ENCODE results near the gene ARRDC3.
"Not testable (repeated sequence)": the region's sequence is repeated elsewhere in the genome, so short reads cannot be mapped to it uniquely, and the experiment has no call there.

ARRDC3 gene

GRCh38 chr5:91361790-91362189 is 21.3 kb downstream of the ARRDC3 start:
- in situ Hi-C loops (cut with MboI; ENCODE audit: low sequenced_read_pairs), result loop anchor here (25.0 kb wide), 1 partner anchor 249 kb away; no protein-coding TSS in a partner anchor

- in situ Hi-C loops (cut with MboI; ENCODE audit: low sequenced_read_pairs), result loop anchor here (25.0 kb wide), 1 partner anchor 249 kb away; no protein-coding TSS in a partner anchor
These were observed 21.9 kb downstream of the ARRDC3 start for GRCh38 chr5:91361055-91361701.

GRCh38 chr5:91359962-91360609 is 23.0 kb downstream of the ARRDC3 start:
- in situ Hi-C loops (cut with MboI; ENCODE audit: low sequenced_read_pairs), result loop anchor here (25.0 kb wide), 1 partner anchor 248 kb away; no protein-coding TSS in a partner anchor

- in situ Hi-C loops (cut with MboI; ENCODE audit: low sequenced_read_pairs), result loop anchor here (25.0 kb wide), 1 partner anchor 246 kb away; no protein-coding TSS in a partner anchor
These were observed 25.3 kb downstream of the ARRDC3 start for GRCh38 chr5:91357806-91358205.

- in situ Hi-C loops (cut with MboI; ENCODE audit: low sequenced_read_pairs), result loop anchor here (25.0 kb wide), 1 partner anchor 245 kb away; no protein-coding TSS in a partner anchor
These were observed 26.0 kb downstream of the ARRDC3 start for GRCh38 chr5:91357012-91357634.

- in situ Hi-C loops (cut with MboI; ENCODE audit: low sequenced_read_pairs), result loop anchor here (25.0 kb wide), 1 partner anchor 243 kb away; no protein-coding TSS in a partner anchor
These were observed 28.2 kb downstream of the ARRDC3 start for GRCh38 chr5:91354867-91355266.

GRCh38 chr5:91352831-91353695 is 30.1 kb downstream of the ARRDC3 start:
- in situ Hi-C loops (cut with MboI; ENCODE audit: low sequenced_read_pairs), result loop anchor here (25.0 kb wide), 1 partner anchor 241 kb away; no protein-coding TSS in a partner anchor

GRCh38 chr5:91345461-91345860 is 37.7 kb downstream of the ARRDC3 start:
- in situ Hi-C loops (cut with MboI; ENCODE audit: low sequenced_read_pairs), result no loop called here

GRCh38 chr5:91344661-91345200 is 38.4 kb downstream of the ARRDC3 start:
- in situ Hi-C loops (cut with MboI; ENCODE audit: low sequenced_read_pairs), result not testable (repeated sequence)

GRCh38 chr5:91343916-91344315 is 39.2 kb downstream of the ARRDC3 start:
- in situ Hi-C loops (cut with MboI; ENCODE audit: low sequenced_read_pairs), result no loop called here

- in situ Hi-C loops (cut with MboI; ENCODE audit: low sequenced_read_pairs), result not testable (repeated sequence)
These were observed 40.2 kb downstream of the ARRDC3 start for GRCh38 chr5:91342931-91343330.

- in situ Hi-C loops (cut with MboI; ENCODE audit: low sequenced_read_pairs), result no loop called here
These were observed 42.0 kb downstream of the ARRDC3 start for GRCh38 chr5:91341154-91341553.

GRCh38 chr5:91340532-91340931 is 42.6 kb downstream of the ARRDC3 start:
- in situ Hi-C loops (cut with MboI; ENCODE audit: low sequenced_read_pairs), result no loop called here

GRCh38 chr5:91339063-91339705 is 43.9 kb downstream of the ARRDC3 start:
- in situ Hi-C loops (cut with MboI; ENCODE audit: low sequenced_read_pairs), result no loop called here

GRCh38 chr5:91332267-91333045 is 50.7 kb downstream of the ARRDC3 start:
- in situ Hi-C loops (cut with MboI; ENCODE audit: low sequenced_read_pairs), result no loop called here

GRCh38 chr5:91331705-91332104 is 51.4 kb downstream of the ARRDC3 start:
- in situ Hi-C loops (cut with MboI; ENCODE audit: low sequenced_read_pairs), result no loop called here

GRCh38 chr5:91329283-91329682 is 53.8 kb downstream of the ARRDC3 start:
- in situ Hi-C loops (cut with MboI; ENCODE audit: low sequenced_read_pairs), result no loop called here

GRCh38 chr5:91328743-91329142 is 54.4 kb downstream of the ARRDC3 start:
- in situ Hi-C loops (cut with MboI; ENCODE audit: low sequenced_read_pairs), result no loop called here

GRCh38 chr5:91322981-91323380 is 60.1 kb downstream of the ARRDC3 start:
- in situ Hi-C loops (cut with MboI; ENCODE audit: low sequenced_read_pairs), result not testable (repeated sequence)
